NCI-H1436 (cell line): ENCODE measurements around the gene KAT2B.

Source experiments
- DNase-seq: peaks from one replicate; lab custom pipeline; 2025; lab: John Stamatoyannopoulos, UW

KAT2B gene

DNA sequence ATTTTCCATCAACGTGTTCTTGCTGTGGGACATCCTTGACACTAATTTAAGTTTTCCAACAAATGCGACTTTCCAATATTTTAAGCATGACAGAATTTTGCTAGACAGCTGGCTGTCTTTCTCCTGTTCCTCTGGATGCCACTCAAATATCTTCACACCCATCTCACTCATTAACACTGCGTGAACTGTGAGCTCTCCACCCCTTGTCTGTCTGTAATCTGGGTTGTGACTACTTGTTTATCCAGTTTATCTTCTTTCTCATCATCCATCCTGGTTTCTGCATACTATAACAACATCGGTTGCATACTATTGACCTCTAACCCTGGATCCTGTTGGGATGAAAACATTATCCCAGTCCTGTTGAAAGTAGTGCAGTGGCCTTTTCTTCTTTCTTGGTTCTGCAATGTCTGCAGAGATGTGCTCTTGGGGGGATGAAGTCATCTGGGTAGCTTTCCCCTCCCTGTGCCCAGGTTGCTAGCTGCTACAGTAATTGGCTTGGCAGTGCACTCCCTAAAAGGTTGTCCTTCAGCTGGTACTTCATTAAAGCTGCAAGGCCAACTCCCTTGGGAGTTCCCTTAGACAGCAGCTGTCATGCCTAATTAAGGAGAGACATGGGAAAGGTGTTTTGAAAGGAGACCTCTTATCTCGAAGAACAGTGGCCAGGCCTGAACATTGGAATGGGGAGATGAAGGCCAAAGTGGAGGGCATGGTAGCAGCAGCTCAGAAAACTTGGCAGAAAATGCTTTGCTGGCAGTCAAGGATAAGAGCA, 24.7 kb downstream of the KAT2B start:
- DNase-seq: peak; percentile 27

DNA sequence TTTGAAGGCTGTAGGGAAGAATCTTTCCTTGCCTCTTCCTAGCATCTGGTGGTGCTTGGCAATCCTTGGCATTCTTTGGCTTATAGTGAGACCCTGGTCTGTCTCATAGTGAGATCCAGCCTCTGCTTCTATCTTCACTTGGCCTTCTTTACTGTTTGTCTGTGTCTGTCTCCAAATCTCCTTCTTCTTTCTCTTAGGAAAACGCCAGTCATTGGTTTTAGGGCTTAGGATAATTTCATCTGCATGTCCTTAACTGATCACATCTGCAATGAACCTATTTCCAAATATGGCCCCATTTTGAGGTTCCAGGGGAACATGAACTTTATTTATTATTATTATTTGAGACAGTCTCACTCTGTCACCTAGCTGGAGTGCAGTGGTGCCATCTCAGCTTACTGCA, 25.8 kb downstream of the KAT2B start:
- no peak for DNase-seq

DNA sequence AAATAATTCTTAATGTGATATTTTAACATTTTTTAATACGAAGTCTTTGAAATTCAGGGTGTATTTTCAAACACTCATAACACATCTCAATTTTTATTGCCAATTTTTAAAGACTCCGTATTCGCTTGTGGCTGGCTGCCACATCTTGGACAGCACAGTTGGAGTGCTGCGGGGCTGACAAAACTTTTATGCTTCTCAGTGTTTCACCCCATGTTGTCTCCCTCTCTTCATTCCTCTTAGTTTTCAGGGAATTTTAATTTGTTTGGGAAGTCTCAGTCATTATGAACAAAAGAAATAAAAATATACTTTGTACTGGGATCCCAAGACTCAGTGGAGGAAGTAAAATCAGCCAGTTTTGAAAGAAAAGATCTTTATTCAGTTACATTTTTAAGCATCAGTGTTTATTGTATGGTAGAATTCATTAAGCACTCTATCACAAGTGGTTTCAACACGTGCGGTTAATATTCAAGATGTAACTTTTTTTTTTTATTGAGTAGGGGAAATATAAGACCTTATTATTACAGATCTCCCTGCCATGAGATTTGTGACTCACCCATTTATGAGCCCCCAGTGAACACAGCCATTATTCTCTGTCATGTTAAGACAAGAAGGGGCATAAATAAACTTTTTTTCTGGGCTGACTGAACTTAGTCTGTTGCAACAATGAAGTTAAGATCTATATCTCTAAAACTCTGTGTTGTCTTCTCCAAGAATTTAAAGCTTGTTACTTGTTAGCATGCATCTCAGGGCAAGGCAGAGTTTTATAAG, 26.8 kb downstream of the KAT2B start:
- no peak for DNase-seq

DNA sequence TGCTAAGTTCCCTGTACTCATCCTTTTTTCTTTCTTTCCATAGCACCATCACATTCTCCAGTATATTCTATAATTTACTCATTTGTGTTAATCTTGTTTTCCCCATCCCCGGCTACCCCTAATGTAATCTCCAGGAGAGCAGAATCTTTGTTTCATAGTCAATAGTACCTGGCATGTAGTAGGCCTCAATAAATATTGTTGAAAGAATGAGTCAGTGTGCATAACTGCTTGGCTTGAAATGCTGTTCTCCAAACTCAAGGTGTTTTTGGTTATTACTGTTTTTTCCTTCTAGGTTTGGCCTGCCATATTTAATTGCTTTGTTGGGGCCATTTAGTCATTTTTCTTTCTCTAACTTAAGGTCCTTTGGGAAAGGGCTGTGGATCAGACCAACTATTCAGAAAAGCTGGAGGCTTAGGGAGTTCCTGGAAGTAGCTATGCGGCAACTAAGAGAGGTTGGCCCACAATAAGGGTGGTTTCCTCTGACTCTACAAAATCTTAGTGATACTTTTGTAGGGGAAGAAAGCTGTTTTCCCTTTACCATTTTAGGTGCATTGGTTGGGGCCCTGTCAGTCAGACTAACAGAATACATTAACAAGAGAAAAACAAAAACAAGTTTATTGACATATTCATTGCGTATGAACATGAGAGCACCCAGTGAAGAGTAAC, 28.4 kb downstream of the KAT2B start:
- DNase-seq: no peak

DNA sequence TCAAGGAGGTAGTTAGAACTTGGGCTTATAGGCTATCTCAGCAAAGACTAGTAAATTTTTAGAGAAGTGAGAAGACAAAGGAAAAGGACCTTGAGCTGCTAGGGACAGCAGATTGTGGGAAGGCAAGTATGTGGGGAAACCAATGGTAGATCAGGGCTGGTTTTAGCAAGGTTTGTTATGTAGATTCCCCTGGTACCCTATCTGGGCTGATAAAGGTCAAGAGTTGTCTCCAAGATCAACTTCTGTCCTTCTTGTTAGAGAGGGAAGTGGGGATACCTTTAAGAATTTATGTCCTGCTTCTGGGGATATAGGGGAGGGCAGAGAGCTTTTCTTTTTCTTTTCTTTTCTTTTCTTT, 28.9 kb downstream of the KAT2B start:
- no peak for DNase-seq

DNA sequence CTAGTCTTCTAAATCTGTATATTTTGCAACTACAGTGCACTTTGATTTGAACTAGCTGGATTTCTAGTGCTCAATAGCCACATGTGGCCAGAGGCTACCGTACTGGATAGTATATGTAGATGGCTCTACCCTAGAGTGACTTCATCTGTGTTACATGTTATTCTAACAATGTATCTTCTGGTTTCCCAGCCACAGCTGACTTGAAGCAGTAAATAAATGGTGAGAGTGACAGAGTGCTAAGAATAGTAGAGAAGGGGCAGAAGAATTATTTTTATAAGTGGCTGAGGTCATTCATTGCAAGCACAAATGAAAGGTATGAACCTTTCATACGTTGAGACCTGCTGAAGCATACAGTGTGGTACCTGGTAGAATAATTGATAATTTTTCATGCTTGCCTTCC, 30.9 kb downstream of the KAT2B start:
- no peak for DNase-seq

DNA sequence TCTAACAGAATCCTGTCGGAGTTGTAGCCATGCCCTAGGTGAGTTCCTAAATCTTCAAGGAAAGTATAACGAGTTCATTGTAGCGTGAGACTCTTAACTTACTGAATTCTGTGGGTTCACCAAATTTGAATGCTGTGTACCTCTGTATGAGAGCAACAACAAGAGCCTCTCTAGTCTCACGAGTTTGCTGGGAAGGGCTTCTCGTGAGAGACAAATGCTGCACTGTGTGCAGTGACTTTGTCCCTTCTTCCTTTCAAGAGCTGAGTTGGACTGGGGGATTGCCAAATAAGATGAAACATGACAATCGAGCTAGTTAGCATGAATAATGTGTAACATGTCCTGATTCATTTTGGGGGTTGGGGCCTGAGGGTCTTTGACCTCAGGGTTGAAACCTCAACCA, 32.2 kb downstream of the KAT2B start:
- DNase-seq: no peak

DNA sequence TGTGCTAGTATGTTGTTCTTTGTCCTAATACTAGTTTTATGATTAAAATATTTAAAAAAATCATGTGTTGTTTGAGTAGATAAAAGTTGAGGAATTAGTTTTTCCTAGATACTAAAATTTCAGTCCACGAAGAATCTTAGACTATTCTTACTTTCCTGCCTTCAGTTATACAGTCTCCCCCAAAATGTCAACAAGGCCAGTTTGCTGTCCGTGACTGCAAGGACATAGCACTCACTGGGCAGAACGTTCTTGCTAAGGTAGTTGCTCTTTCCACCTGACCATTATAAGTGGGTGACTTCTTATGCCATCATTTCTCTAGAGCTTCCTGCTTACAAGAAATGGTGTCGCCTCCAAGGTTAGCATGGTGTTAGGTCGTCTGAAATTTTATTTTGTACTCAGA, 32.8 kb downstream of the KAT2B start:
- DNase-seq: no peak

DNA sequence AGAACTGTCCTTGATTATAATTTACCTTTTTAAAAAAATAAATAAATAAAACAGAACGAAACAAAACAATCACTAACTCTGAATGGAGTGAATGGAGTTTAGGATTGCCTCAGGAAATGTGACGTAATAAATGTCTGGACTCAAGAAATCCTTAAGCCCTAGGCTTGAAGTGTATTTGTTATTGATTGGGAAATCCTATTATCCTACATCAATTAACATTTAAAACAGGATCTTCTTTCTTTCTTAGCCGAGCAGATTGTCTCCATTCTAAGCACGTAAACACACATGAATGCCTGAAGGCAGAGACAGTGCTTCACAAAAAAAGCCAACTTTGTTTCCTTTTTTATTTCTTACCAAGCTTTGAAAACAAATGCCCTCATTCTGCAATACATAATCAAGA, 33.4 kb downstream of the KAT2B start:
- no peak for DNase-seq

DNA sequence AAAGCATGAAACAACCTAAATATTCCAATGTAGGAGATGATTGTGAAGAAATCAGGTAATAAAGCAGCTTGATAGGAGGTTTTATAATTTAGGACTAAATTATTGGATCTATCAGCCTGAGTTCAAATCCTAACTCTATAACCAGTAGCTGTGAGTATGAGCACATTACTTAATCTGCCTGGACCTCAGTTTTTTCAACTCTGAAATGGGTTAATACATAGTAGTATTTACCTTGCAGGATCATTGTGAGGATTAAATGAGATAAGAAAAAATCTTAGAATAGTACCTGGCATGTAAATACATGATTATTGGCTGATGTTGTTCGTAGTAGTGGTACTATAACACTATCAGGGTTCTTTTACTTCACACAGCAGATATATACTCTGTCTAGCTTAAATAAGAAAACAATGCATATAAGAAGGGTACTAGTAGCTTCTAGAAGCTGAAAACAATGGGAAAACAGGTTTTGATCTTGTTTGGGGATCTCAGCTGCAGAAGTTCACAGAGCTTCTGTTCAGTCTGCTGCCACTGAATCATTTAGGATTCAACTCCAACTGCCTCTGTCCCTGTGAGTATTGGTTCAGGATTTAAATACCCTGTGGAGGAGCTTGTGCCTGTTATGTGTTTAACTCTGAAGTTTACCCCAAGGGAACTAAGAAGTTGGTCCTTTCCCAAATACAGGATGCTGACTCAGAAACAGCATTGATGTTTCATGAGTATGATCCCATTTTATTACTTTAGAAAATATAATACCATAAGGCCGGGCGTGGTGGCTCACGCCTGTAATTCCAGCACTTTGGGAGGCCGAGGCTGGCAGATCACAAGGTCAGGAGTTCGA, 34.2 kb downstream of the KAT2B start:
- DNase-seq: no peak

DNA sequence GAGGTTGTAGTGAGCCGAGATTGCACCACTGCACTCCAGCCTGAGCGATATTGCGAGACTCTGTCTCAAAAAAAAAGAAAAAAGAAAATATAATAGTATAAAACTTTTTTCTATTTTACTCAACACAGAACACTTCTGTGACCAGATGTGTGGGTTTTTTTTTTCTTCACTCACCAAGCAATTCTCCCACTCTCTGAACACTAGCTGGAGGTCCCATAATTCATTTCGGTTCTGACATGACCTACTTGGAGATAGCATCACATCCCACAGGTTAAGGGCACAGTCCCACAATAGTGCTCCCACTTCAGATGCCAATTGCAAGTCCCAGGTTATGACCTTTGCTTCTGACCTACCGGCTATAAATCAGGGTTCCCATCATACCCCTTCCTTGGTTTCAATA, 35.0 kb downstream of the KAT2B start:
- DNase-seq: no peak

DNA sequence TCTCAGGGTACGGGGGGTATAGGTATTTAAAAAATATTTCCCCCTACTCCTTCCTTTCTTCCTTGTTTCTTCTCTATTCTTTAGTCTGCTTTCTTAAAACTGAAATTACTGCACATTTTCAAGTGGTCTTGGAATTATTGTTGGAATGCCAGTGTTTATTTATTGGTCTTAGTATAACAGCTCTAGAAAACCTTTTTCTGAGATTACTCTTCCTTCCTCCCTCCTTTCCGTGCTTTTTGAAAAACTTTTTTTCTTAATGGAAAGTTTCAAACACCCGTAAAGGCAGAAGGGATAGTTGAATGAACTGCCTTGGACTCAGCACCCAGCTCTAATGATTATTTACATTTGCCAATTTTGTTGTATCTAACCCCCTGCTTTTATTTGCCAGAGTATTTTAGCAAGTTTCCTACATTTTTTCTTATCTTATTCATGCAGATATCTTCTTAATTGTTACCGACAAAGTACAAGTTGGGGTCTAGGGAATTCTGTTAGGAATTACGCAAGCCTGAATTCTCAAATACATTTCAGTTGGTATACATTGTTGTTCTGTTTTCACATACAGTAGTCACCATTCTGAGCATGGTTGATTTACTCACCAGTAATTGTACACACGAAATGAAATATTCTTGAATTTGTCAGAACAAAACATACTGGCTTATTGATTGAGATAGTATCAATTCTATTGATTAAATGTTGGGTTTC, 36.2 kb downstream of the KAT2B start:
- no peak for DNase-seq

DNA sequence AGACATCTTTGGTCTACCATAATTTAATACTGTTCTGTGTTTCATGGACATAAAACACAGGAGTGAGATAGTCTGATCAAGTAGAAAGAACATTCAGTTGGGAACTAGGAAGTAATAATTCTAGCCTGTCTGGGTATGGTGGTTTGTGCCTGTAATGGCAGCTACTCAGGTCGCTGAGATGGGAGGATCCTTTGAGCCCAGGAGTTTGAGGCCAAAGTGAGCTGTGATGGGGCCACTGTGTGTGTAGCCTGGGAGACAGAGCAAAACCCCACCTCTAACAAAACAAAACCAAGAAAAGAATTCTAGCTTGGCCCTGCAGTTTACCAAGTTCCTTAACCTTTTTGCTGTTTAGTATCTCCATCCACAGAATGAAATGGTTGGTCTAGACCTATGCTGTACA, 36.8 kb downstream of the KAT2B start:
- no peak for DNase-seq

DNA sequence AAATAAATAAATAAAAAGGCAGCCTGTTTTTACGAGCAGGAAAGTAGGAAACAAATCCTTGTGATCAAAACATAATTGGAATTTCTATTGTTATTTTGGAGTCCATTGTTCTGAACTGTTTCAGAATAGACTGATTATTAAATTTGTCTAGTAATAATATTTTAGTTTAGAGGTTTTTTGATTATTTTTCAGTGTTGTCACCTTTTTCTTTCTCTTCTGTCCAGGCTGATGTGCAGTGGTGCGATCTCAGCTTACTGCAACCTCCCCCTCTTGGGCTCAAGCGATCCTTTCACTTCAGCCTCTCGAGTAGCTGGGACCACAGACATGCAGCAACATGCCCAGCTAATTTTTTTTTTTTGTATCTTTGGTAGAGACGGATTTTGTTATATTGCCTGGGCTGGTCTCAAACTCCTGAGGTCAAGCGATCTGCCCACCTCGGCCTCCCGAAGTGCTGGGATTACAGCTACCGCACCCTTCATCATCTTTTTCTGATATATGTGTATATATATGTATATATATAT, 38.0 kb downstream of the KAT2B start:
- no peak for DNase-seq

DNA sequence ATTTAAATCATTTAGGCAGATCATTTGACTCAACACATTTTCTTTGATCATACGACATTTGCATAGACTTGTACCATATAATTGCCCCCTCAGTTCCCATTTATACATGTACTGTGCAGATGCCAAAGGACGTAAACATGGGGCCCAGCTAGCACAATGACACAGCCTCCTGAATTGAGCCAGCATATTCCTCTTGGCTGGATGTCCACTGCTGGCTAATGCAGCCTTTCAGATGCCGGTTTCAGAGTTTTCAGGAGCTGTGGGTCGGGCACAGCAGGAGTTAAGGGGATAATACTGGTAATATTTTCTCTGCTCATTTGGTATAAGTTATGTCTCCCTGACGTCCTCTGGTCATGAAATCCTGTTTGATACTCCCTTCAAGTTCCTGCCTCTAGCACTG, 39.4 kb downstream of the KAT2B start:
- no peak for DNase-seq

DNA sequence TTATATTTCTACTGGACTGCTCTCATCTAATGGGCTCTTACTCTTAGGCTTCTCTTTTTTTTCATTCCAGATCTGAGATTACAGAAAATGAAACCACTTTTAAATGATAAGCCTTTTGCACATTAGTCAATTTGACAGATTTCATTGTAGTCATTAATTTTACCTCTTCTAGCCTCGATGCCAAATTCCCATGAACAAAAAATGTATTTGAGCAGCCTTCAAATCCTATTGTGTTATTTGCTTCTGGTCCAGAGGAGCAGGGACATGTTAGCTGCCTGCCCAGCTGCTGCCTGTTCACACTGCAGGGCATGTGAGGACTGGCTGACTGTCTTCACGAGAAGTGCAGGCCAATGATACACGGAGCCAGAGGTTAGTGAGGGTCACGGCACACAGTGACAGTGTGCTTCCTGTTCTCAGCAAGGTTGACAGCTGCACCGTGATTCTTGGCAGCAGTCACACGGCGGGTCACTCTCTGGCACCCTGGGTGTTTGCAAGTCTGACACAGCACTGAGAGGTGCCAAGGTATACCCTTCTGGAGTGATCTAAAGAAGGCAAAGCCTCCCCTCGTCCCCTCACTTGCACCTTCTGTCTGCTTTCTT, 40.8 kb downstream of the KAT2B start:
- no peak for DNase-seq

DNA sequence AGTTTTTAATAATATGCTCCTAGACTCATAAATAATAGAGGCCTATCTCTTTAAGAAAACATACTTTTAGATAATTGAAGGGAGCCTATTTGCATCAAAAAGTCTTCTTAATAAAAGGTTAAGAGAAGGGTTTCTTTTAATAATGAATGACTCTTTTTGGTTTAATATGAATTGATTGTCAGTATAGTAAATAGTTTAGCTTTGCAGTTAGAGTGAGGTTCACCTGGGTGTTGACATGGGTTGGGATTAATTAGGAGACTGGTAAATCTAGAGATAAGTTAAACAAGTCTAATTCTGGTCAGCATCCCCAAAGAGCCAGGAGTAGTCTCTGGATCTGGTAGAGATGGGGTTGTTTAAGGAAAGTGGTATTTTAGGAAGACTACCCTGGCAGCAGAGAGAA, 43.0 kb downstream of the KAT2B start:
- DNase-seq: no peak

DNA sequence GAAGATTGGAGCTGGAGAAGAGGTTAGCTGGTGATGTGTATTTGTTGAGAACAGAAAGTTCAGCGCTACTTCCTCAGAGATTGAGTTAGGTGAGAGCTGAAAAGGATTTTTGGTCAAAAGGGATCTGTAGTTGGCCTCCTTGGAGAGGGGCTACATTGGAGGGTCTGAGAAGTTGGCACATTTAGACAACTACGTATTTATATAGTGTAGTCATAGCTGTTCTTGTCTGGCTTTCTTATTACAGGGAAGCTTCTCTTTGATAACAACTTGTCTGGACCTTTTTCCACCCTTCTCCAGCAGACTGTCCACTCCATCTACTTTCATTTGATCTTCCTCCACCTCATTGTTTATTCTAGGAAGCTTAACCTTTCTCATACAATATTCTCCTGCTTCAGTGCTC, 43.7 kb downstream of the KAT2B start:
- no peak for DNase-seq

DNA sequence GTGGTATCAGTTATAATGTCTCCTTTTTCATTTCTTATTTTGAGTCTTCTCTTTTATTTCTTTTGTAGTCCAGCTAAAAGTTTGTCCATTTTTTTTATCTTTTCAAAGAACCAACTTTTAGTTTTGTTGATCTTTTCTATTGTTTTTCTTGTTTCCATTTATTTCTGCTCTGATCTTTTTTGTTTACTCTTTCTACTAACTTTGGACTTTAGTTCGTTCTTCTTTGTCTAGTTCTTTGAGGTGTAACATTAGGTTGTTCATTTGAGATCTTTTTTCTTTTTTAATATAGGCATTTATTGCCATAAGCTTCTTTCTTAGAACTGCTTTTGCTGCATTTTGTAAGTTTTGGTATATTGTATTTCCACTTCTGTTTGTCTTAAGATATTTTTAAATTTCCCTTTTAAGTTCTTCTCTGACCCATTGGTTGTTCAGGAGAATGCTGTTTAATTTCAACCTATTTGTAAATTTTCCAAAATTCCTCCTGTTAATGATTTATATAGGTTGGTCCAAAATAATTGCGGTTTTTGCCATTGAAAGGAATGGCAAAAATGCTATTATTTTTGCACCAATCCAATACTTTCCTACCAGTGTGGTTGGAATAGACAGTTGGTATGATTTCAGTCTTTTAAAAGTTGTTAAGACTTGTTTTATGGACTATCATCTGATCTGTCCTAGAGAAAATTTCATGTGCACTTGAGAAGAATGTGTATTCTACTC, 51.2 kb downstream of the KAT2B start:
- DNase-seq: no peak

DNA sequence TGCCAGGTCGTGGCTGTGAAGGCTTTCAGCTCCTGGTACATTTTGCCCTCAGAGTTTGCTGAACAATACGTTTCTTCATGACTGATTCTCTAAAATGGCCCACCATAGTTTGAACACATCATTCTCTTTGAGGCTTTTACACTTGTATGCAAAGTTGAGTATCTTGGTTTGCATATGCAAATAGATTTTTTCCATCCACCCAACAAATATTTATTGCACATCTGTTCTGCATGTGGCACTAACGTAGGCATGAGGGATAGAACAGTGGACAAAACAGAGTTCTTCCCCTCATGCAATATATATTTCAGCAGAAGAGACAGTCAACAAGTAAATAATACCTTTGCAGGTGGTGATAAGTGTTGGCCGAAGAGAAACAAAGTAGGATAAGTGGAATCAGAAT, 55.2 kb downstream of the KAT2B start:
- DNase-seq: no peak
